Liver (tissue), 9 donors: Measurements from ENCODE around the gene ERGIC1. TPM values are rescaled to one million over a fixed set of nuclear protein-coding genes. Genes with fewer than 3 reads are reported as not detected.

Experiments used
- DNase-seq: peaks from one replicate; pipeline ENCODE4 v3.0.0-alpha.2; 2017; ENCODE audit warnings: low spot score
- H3K27ac ChIP-seq, 2 donors: one replicate each; pipeline ENCODE4 v1.7.0; 2013; ENCODE audit warnings: inconsistent platforms in 2 of 2, low read length in 2 of 2, control low read depth in 1 of 2, low read depth in 1 of 2, mild to moderate bottlenecking in 1 of 2
- H3K27me3 ChIP-seq, 4 donors: one replicate each; pipeline versions ENCODE4 v1.6.1 to v1.7.0; 2013; ENCODE audit warnings: low read length in 3 of 4, inconsistent platforms in 1 of 4, mild to moderate bottlenecking in 1 of 4, moderate library complexity in 1 of 4; ENCODE audit not compliant: control insufficient read depth in 4 of 4, insufficient read depth in 4 of 4
- H3K36me3 ChIP-seq, 4 donors: one replicate each; pipeline versions ENCODE4 v1.6.1 to v1.7.0; 2013; ENCODE audit warnings: low read length in 3 of 4, mild to moderate bottlenecking in 3 of 4, low read depth in 1 of 4, moderate library complexity in 1 of 4; ENCODE audit not compliant: control insufficient read depth in 4 of 4, insufficient read depth in 3 of 4
- H3K4me1 ChIP-seq, 4 donors: one replicate each; pipeline versions ENCODE4 v1.6.1 to v1.7.0; 2013; ENCODE audit warnings: low read length in 3 of 4, mild to moderate bottlenecking in 3 of 4, moderate library complexity in 1 of 4; ENCODE audit not compliant: control insufficient read depth in 4 of 4, insufficient read depth in 4 of 4
- H3K4me3 ChIP-seq, 3 donors: one replicate each; pipeline versions ENCODE4 v1.6.1 to v1.7.0; 2013; ENCODE audit warnings: low read length in 3 of 3, control low read depth in 1 of 3, low read depth in 1 of 3, mild to moderate bottlenecking in 1 of 3
- H3K9ac ChIP-seq, 2 donors: one replicate each; pipeline ENCODE4 v1.7.0; 2013; ENCODE audit warnings: low read length in 2 of 2, mild to moderate bottlenecking in 2 of 2, moderate library complexity in 2 of 2, control low read depth in 1 of 2, low read depth in 1 of 2
- H3K9me3 ChIP-seq, 4 donors: one replicate each; pipeline versions ENCODE4 v1.6.1 to v1.7.0; 2013; ENCODE audit warnings: low read length in 3 of 4; ENCODE audit not compliant: control insufficient read depth in 4 of 4
- EGR1 ChIP-seq, 2 donors: IDR thresholded peaks; 2 replicates each; pipeline ENCODE4 v1.6.1; 2016 to 2018; ENCODE audit warnings: antibody characterized with exemption in 2 of 2, low read depth in 2 of 2
- FOXA1 ChIP-seq: IDR thresholded peaks from 2 replicates; pipeline ENCODE4 v1.6.1; 2016; ENCODE audit warnings: antibody characterized with exemption
- FOXA2 ChIP-seq: IDR thresholded peaks from 2 replicates; pipeline ENCODE4 v1.6.1; 2016; ENCODE audit warnings: antibody characterized with exemption
- GABPA ChIP-seq, 2 donors: IDR thresholded peaks in 1 of 2; conservative IDR thresholded peaks in 1 of 2; 2 replicates each; pipeline ENCODE4 v1.6.1; 2016; ENCODE audit warnings: antibody characterized with exemption in 2 of 2, mild to moderate bottlenecking in 1 of 2, moderate library complexity in 1 of 2
- HNF4A ChIP-seq, 2 donors: conservative IDR thresholded peaks; 2 replicates each; pipeline ENCODE4 v1.6.1; 2016; ENCODE audit warnings: antibody characterized with exemption in 2 of 2, mild to moderate bottlenecking in 2 of 2
- HNF4G ChIP-seq: IDR thresholded peaks from 2 replicates; pipeline ENCODE4 v1.6.1; 2016; ENCODE audit warnings: antibody characterized with exemption
- JUND ChIP-seq, 2 donors: IDR thresholded peaks; 2 replicates each; pipeline ENCODE4 v1.6.1; 2016; ENCODE audit warnings: antibody characterized with exemption in 2 of 2
- MAX ChIP-seq: IDR thresholded peaks from 2 replicates; pipeline ENCODE4 v1.6.1; 2016; ENCODE audit warnings: antibody characterized with exemption
- NR2F2 ChIP-seq: IDR thresholded peaks from 2 replicates; pipeline ENCODE4 v1.6.1; 2016; ENCODE audit warnings: antibody characterized with exemption
- RAD21 ChIP-seq, 2 donors: IDR thresholded peaks; 2 replicates each; pipeline ENCODE4 v1.6.1; 2016; ENCODE audit warnings: antibody characterized with exemption in 2 of 2, mild to moderate bottlenecking in 2 of 2
- RXRA ChIP-seq, 2 donors: IDR thresholded peaks; 2 replicates each; pipeline ENCODE4 v1.6.1; 2017 to 2018; ENCODE audit warnings: antibody characterized with exemption in 2 of 2, mild to moderate bottlenecking in 1 of 2
- SP1 ChIP-seq: IDR thresholded peaks from 2 replicates; pipeline ENCODE4 v1.6.1; 2018; ENCODE audit warnings: antibody characterized with exemption, mild to moderate bottlenecking
- TAF1 ChIP-seq: conservative IDR thresholded peaks from 2 replicates; pipeline ENCODE4 v1.6.1; 2016; ENCODE audit warnings: antibody characterized with exemption, mild to moderate bottlenecking
- YY1 ChIP-seq: IDR thresholded peaks from 2 replicates; pipeline ENCODE4 v1.6.1; 2016; ENCODE audit warnings: antibody characterized with exemption, mild to moderate bottlenecking
- WGBS: extraction: QIAGEN DNeasy Blood & Tissue Kit; methylation state at CpG from one replicate; pipeline ENCODE4 v1.1.7; 2013; 5-methylcytosine and 5-hydroxymethylcytosine counted together
- polyA plus RNA-seq, 2 donors: library from polyadenylated mRNA; stranded (reverse) in 1 of 2; unstranded in 1 of 2; fragments of 200-250 nt in 1 of 2; fragments of >200 nt in 1 of 2; fragmentation: Nextera tagmentation in 1 of 2; extraction: Ambion mirVana in 1 of 2; gene quantifications; one replicate each; pipeline versions ENCODE4 v1.2.1 to v1.2.3, GENCODE V29; 2013 to 2015
- total RNA-seq, 2 donors: library from RNA; depleted of rRNA; stranded (reverse); fragments of >200 nt; gene quantifications; one replicate each; pipeline ENCODE4 v1.2.3, GENCODE V29; 2014
- TF ChIP-seq, protein P1 (sequence below): fragments of 150-350 bp; IDR thresholded peaks from 2 replicates; pipeline ENCODE4 v1.5.1; 2017; ENCODE audit warnings: improper control_type of control experiment, low read depth, low read length; ENCODE audit not compliant: missing input control
- TF ChIP-seq, protein P2 (sequence below): IDR thresholded peaks from 2 replicates; pipeline ENCODE4 v1.6.1; 2016; ENCODE audit warnings: antibody characterized with exemption
- TF ChIP-seq, protein P3 (sequence below): IDR thresholded peaks from 2 replicates; pipeline ENCODE4 v1.6.1; 2016; ENCODE audit warnings: antibody characterized with exemption
- TF ChIP-seq, protein P4 (sequence below): IDR thresholded peaks from 2 replicates; pipeline ENCODE4 v1.6.1; 2016; ENCODE audit warnings: antibody characterized with exemption, mild to moderate bottlenecking
- donor health status: healthy.
- donor health status: healthy.
- donor health status: healthy.
- donor health status: healthy.
- donor health status: healthy.

Gene ERGIC1
- total and polyA plus RNA-seq, 4 donors, result 45.4 to 155 (median 101) TPM

DNA sequence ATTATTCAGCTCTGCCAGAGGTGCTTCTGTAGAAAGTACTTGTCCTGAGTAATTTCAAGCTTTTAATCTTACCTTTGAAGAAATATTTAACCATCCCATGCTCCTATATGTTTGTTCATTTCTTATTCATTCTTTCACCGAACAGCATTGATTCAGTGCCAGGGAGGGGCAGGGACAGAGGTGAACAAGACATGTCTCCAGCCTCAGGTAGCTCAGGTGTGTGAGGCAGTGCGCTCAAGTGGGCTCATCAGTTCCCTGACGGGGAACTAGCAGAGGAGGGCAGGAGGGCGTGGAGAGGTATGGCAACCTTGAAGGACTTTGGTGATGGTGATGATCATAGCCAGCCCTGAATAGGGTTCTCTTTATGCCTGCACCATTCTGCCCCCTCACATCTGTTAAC, 25.9 kb downstream of the ERGIC1 start:
- Histone ChIP-seq H3K4me1 (peaks cover 31 to 81% (median 50%) of the 10 kb centered on the region in 4 donors), H3K9me3 (no peaks in the 10 kb centered on the region), H3K9ac (peak overlapping the region; percentile 61 to 81), H3K36me3 (no peaks in the 10 kb centered on the region), H3K27me3 (no peaks in the 10 kb centered on the region), H3K4me3 (no peak overlapping the region), H3K27ac (peak overlapping the region; percentile 96 to 98)
- WGBS, result 61% methylated on average over 4 of the region's 4 CpGs
- no peak for TF ChIP-seq FOXA2
- no peak for TF ChIP-seq JUND (IDR thresholded peaks at IDR 0.05)
- TF ChIP-seq FOXA1, result no peak
- no peak for TF ChIP-seq RAD21 (IDR thresholded peaks at IDR 0.05)
- TF ChIP-seq TAF1, result no peak
- TF ChIP-seq SP1, result no peak
- TF ChIP-seq YY1, result no peak
- TF ChIP-seq, protein P1, sequence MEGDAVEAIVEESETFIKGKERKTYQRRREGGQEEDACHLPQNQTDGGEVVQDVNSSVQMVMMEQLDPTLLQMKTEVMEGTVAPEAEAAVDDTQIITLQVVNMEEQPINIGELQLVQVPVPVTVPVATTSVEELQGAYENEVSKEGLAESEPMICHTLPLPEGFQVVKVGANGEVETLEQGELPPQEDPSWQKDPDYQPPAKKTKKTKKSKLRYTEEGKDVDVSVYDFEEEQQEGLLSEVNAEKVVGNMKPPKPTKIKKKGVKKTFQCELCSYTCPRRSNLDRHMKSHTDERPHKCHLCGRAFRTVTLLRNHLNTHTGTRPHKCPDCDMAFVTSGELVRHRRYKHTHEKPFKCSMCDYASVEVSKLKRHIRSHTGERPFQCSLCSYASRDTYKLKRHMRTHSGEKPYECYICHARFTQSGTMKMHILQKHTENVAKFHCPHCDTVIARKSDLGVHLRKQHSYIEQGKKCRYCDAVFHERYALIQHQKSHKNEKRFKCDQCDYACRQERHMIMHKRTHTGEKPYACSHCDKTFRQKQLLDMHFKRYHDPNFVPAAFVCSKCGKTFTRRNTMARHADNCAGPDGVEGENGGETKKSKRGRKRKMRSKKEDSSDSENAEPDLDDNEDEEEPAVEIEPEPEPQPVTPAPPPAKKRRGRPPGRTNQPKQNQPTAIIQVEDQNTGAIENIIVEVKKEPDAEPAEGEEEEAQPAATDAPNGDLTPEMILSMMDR, result no peak
- TF ChIP-seq, protein P2, sequence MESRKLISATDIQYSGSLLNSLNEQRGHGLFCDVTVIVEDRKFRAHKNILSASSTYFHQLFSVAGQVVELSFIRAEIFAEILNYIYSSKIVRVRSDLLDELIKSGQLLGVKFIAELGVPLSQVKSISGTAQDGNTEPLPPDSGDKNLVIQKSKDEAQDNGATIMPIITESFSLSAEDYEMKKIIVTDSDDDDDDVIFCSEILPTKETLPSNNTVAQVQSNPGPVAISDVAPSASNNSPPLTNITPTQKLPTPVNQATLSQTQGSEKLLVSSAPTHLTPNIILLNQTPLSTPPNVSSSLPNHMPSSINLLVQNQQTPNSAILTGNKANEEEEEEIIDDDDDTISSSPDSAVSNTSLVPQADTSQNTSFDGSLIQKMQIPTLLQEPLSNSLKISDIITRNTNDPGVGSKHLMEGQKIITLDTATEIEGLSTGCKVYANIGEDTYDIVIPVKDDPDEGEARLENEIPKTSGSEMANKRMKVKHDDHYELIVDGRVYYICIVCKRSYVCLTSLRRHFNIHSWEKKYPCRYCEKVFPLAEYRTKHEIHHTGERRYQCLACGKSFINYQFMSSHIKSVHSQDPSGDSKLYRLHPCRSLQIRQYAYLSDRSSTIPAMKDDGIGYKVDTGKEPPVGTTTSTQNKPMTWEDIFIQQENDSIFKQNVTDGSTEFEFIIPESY, result no peak
- no peak for TF ChIP-seq HNF4A (conservative IDR thresholded peaks at IDR 0.05)
- TF ChIP-seq NR2F2, result no peak
- no peak for TF ChIP-seq GABPA (IDR thresholded peaks at IDR 0.05 in 1 of 2, conservative IDR thresholded peaks at IDR 0.05 in 1 of 2)
- TF ChIP-seq, protein P3, sequence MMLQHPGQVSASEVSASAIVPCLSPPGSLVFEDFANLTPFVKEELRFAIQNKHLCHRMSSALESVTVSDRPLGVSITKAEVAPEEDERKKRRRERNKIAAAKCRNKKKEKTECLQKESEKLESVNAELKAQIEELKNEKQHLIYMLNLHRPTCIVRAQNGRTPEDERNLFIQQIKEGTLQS, result no peak
- TF ChIP-seq RXRA (IDR thresholded peaks at IDR 0.05), result no peak
- TF ChIP-seq EGR1 (IDR thresholded peaks at IDR 0.05; ENCODE audit: low read depth in 2 of 2), result no peak
- TF ChIP-seq MAX, result no peak
- no peak for TF ChIP-seq HNF4G
- TF ChIP-seq, protein P4, sequence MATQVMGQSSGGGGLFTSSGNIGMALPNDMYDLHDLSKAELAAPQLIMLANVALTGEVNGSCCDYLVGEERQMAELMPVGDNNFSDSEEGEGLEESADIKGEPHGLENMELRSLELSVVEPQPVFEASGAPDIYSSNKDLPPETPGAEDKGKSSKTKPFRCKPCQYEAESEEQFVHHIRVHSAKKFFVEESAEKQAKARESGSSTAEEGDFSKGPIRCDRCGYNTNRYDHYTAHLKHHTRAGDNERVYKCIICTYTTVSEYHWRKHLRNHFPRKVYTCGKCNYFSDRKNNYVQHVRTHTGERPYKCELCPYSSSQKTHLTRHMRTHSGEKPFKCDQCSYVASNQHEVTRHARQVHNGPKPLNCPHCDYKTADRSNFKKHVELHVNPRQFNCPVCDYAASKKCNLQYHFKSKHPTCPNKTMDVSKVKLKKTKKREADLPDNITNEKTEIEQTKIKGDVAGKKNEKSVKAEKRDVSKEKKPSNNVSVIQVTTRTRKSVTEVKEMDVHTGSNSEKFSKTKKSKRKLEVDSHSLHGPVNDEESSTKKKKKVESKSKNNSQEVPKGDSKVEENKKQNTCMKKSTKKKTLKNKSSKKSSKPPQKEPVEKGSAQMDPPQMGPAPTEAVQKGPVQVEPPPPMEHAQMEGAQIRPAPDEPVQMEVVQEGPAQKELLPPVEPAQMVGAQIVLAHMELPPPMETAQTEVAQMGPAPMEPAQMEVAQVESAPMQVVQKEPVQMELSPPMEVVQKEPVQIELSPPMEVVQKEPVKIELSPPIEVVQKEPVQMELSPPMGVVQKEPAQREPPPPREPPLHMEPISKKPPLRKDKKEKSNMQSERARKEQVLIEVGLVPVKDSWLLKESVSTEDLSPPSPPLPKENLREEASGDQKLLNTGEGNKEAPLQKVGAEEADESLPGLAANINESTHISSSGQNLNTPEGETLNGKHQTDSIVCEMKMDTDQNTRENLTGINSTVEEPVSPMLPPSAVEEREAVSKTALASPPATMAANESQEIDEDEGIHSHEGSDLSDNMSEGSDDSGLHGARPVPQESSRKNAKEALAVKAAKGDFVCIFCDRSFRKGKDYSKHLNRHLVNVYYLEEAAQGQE, result no peak
- DNase-seq, result no peak
